ENCODE measurements around the gene BCAS1. TPM values are rescaled to one million over a fixed set of nuclear protein-coding genes. Genes with fewer than 3 reads are reported as not detected.

BCAS1 gene
- total and polyA plus RNA-seq, 2 donors (not counting 3 experiments of a cell fraction or from before 2014, with no cell fraction given): not detected

- no peak for FAIRE-seq
- Histone ChIP-seq H3K4me3 (replicated peaks in 1 of 3; ENCODE audit: insufficient read depth in 1 of 3, low read depth in 1 of 3, low read length in 3 of 3) (no peak overlapping the region), H3K9me1 (replicated peaks; ENCODE audit: control insufficient read depth, extremely low read depth, insufficient read depth, low read length) (no peaks in the 10 kb centered on the region), H3K36me3 (ENCODE audit: control insufficient read depth in 2 of 2, extremely low read depth in 1 of 2, insufficient read depth in 2 of 2, low read length in 2 of 2) (no peaks in the 10 kb centered on the region), H3K4me2 (ENCODE audit: insufficient read depth, low read length) (no peak overlapping the region), H4K20me1 (replicated peaks; ENCODE audit: control insufficient read depth, extremely low read depth, insufficient read depth, low read length) (no peaks in the 10 kb centered on the region), H3K9me3 (replicated peaks; ENCODE audit: control insufficient read depth, insufficient read depth, low read length) (no peaks in the 10 kb centered on the region), H3K9ac (replicated peaks; ENCODE audit: extremely low read depth, insufficient read depth, low read length) (no peak overlapping the region), H3K79me2 (ENCODE audit: control insufficient read depth, insufficient read depth, low read length) (no peaks in the 10 kb centered on the region), H2AFZ (ENCODE audit: low read depth, low read length) (no peak overlapping the region), H3K27ac (ENCODE audit: insufficient read depth, low read depth, low read length) (no peak overlapping the region), H3K27me3 (ENCODE audit: control insufficient read depth in 2 of 2, insufficient read depth in 2 of 2, low read length in 2 of 2) (no peaks in the 10 kb centered on the region), H3K4me1 (ENCODE audit: control insufficient read depth, extremely low read depth, insufficient read depth, low read length) (peaks cover 24% of the 10 kb centered on the region)
- ChIA-PET POLR2A (no interaction called here), CTCF (interaction anchor here (3.4 to 3.6 kb wide), 2 partner anchors 11 to 13 kb away, joined by 20 to 21 read pairs; no protein-coding TSS in a partner anchor)
- TF ChIP-seq POLR2A (IDR thresholded peaks at IDR 0.05; ENCODE audit: low read depth, low read length): no peak
- TF ChIP-seq MYC (IDR thresholded peaks at IDR 0.05; ENCODE audit: low read depth, low read length): no peak
- BruUV-seq (replicated peaks): no TSS peak
- no peak for DNase-seq (ENCODE audit: low read depth, low spot score)
- dilution Hi-C loops (cut with MboI; ENCODE audit: extremely low pct_ligation_motif_present, low sequenced_read_pairs) (loop anchor here (25.0 kb wide), 1 partner anchor 342 kb away; the partner anchor contains the start of gene ZNF217), intact Hi-C loops (cut with micrococcal nuclease) (loop anchor here (5.0 kb wide), 1 partner anchor 1437 kb away; no protein-coding TSS in a partner anchor)
Observed at GRCh38 chr20:53929399-53929798, 141.0 kb downstream of the BCAS1 start.

- no peaks in the 10 kb centered on the region for H3K36me3 ChIP-seq (ENCODE audit: control insufficient read depth in 2 of 2, extremely low read depth in 1 of 2, insufficient read depth in 2 of 2, low read length in 2 of 2)
- H3K9me3 ChIP-seq (replicated peaks; ENCODE audit: control insufficient read depth, insufficient read depth, low read length): no peaks in the 10 kb centered on the region
- H3K4me3 ChIP-seq (replicated peaks in 1 of 3; ENCODE audit: insufficient read depth in 1 of 3, low read depth in 1 of 3, low read length in 3 of 3): no peak overlapping the region
- DNase-seq (ENCODE audit: low read depth, low spot score) (no peak), FAIRE-seq (no peak)
- H3K4me1 ChIP-seq (ENCODE audit: control insufficient read depth, extremely low read depth, insufficient read depth, low read length): peaks cover 13% of the 10 kb centered on the region
- H3K4me2 ChIP-seq (ENCODE audit: insufficient read depth, low read length): no peak overlapping the region
- no peak overlapping the region for H3K27ac ChIP-seq (ENCODE audit: insufficient read depth, low read depth, low read length)
- intact Hi-C loops (cut with micrococcal nuclease) (loop anchor here (5.0 kb wide), 1 partner anchor 1436 kb away; no protein-coding TSS in a partner anchor), dilution Hi-C loops (cut with MboI; ENCODE audit: extremely low pct_ligation_motif_present, low sequenced_read_pairs) (loop anchor here (25.0 kb wide), 1 partner anchor 341 kb away; the partner anchor contains the start of gene ZNF217)
- TF ChIP-seq EZH2 (IDR thresholded peaks at IDR 0.05; ENCODE audit: borderline replicate concordance, low read depth, low read length, severe bottlenecking): no peak
- TF ChIP-seq POLR2AphosphoS5 (IDR thresholded peaks at IDR 0.05; ENCODE audit: insufficient read depth, low read depth, low read length): no peak
- no peak for TF ChIP-seq JUN (IDR thresholded peaks at IDR 0.05; ENCODE audit: borderline replicate concordance, insufficient read depth, insufficient read length, low read depth)
- TF ChIP-seq POLR2A (IDR thresholded peaks at IDR 0.05; ENCODE audit: low read depth, low read length): no peak
- TF ChIP-seq GATA2 (IDR thresholded peaks at IDR 0.05; ENCODE audit: insufficient read depth, insufficient read length, low read depth, low read length): no peak
- TF ChIP-seq FOS (IDR thresholded peaks at IDR 0.05; ENCODE audit: borderline replicate concordance, insufficient read depth, low read length): no peak
- H3K79me2 ChIP-seq (ENCODE audit: control insufficient read depth, insufficient read depth, low read length): no peaks in the 10 kb centered on the region
- H3K9ac ChIP-seq (replicated peaks; ENCODE audit: extremely low read depth, insufficient read depth, low read length): no peak overlapping the region
- ChIA-PET CTCF (interaction anchor here (3.6 kb wide), 1 partner anchor 12 kb away, joined by 24 read pairs; no protein-coding TSS in a partner anchor), POLR2A (no interaction called here)
- H4K20me1 ChIP-seq (replicated peaks; ENCODE audit: control insufficient read depth, extremely low read depth, insufficient read depth, low read length): no peaks in the 10 kb centered on the region
- H3K9me1 ChIP-seq (replicated peaks; ENCODE audit: control insufficient read depth, extremely low read depth, insufficient read depth, low read length): no peaks in the 10 kb centered on the region
- no peak overlapping the region for H2AFZ ChIP-seq (ENCODE audit: low read depth, low read length)
- no peaks in the 10 kb centered on the region for H3K27me3 ChIP-seq (ENCODE audit: control insufficient read depth in 2 of 2, insufficient read depth in 2 of 2, low read length in 2 of 2)
- BruUV-seq (replicated peaks): no TSS peak
Observed at GRCh38 chr20:53927990-53928389, 142.4 kb downstream of the BCAS1 start.
